GM18873 (cell line): Measurements from ENCODE around the gene CDX1.

ENCODE experiments used
- ATAC-seq: cut with Tn5 transposase; IDR thresholded peaks from one replicate; pipeline ENCODE4 v1.9.1; 2021; ENCODE audit warnings: mild to moderate bottlenecking, moderate library complexity, moderate number of reproducible peaks; ENCODE audit not compliant: unreplicated experiment, low FRiP score

CDX1 gene

DNA sequence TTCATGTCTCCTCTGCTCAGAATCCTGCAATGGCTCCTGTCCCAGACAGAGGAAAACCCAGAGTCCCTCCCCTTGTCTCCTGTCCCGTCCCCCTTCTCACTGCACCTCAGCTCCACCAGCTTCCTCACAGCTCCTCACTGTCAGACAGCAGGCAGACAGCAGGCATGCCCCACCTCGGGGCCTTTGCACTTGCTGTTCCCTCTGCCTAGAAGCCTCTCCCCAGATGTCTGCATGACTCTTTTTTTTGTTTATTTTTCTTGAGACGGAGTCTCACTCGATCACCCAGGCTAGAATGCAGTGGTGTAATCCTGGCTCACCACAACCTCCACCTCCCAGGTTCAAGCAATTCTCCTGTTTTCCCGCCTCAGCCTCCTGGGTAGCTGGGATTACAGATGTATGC is 14.4 kb downstream of the CDX1 start:
- ATAC-seq, result no peak

DNA sequence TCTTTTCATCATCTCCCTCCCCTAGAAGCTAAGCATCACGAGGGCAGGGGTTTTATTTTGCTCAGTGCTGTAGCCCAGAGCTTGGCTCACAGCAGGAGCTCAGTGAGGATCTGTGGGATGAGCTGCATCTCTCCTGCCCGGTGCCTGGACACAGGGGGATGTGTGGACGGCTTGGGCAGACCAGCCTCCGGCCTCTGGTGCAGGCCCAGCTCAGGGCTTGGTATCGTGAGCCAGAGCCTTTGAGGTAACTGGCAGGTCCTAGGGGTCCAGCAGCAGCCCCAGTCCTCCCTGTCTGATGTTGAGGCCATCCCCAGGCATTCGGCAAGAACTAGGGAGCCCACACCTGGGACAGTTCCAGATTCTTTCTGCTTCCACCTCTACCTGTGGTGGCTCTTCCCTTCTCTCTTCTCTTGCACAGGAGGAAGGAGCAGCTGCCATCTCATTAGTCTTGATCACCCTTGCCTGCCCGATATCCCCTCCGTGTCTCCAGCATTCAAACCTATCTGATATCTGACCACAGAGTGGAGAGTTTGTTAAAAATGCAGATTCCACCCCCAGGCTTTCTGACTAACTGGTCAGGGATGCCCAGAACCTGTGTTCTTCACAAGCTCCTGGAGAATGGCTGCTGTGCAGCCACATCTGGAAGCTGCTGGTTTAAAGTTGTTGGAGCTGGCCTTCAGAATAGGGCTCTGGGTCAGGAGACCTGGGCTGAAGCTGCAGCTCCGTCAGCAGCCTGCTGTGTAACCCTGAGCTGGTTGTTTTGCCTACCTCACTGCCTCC is 15.4 kb downstream of the CDX1 start:
- ATAC-seq, result no peak

DNA sequence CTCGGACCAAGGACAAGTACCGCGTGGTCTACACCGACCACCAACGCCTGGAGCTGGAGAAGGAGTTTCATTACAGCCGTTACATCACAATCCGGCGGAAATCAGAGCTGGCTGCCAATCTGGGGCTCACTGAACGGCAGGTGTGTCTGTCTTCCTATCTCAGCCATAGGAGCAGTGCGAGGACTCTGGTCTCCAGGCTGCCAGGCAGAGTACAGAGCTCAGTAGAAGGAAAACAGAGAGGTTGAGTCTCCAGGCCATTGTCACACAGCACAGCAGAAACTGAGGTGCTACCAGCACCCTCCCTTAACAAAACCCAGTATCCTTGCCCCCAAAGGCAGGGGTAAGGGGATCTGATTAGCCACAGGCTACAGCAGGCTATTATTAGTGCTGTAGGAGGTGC is 16.2 kb downstream of the CDX1 start:
- no peak for ATAC-seq

DNA sequence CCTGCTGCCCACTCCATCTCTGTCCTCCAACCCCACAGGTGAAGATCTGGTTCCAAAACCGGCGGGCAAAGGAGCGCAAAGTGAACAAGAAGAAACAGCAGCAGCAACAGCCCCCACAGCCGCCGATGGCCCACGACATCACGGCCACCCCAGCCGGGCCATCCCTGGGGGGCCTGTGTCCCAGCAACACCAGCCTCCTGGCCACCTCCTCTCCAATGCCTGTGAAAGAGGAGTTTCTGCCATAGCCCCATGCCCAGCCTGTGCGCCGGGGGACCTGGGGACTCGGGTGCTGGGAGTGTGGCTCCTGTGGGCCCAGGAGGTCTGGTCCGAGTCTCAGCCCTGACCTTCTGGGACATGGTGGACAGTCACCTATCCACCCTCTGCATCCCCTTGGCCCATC is 16.9 kb downstream of the CDX1 start:
- ATAC-seq, result no peak

DNA sequence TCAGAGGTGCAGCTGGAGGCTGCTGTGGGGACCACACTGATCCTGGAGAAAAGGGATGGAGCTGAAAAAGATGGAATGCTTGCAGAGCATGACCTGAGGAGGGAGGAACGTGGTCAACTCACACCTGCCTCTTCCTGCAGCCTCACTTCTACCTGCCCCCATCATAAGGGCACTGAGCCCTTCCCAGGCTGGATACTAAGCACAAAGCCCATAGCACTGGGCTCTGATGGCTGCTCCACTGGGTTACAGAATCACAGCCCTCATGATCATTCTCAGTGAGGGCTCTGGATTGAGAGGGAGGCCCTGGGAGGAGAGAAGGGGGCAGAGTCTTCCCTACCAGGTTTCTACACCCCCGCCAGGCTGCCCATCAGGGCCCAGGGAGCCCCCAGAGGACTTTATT is 17.4 kb downstream of the CDX1 start:
- ATAC-seq, result no peak

DNA sequence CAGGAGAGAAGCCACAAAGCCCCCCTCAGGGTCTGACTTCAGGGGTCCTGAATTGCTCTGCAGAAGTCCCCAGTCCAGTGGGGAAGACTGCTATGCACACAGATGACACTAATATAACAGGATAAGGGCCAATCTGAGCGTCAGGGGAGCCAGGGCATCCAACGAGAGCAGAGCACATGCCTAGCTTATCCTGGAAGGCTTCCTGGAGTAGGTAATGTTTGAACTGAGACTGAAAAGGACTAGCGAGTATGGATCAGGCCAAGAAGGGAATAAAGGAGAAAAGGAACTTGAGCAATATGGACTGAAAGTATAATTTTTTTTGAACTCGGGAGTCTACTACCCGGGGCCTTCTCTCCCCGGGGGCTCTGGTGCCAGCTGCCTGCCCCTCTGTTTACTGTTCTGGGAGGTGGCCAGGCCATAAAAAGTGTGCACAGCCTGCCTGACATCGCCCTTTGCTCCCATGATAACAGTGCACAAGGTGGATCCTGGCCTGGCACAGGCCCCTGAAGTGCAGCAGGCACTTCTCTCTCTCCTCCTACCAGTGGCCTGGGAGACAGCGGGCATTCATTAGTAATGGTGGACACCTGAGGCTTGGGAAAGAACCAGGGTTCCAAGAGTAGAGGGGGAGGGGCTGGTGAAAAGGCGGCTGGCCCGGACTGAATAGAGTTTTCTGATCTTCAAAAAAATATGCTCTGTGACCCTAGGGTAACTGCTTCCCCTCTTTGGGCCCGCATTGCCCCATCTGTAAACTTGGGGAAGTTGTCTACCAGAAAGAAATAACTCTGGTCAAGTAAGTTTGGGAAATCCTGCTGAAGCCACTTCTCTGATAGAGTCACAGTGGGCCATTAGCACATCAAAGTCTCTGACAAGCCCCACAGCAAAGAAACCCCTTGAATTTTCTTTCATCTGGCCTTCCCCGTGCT is 18.7 kb downstream of the CDX1 start:
- no peak for ATAC-seq

DNA sequence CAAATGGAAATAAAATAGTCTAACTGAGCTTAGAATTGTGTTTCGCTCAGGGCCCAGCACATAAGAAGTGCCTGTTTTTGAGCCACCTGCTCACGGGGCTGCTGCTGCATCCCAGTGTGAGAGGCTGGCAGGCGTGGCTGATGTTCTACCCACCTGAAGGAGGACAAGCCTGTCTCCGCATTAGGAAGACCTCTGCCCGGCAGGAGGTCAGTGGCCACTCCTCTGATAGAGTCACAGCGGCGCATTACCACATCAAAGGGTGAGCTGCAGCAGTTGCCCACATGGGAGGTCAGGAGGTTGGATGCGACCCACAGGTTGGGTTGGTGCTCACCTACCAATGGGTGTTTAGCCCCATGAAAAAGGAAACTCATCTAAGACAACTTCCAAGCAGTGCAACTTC is 19.6 kb downstream of the CDX1 start:
- no peak for ATAC-seq

DNA sequence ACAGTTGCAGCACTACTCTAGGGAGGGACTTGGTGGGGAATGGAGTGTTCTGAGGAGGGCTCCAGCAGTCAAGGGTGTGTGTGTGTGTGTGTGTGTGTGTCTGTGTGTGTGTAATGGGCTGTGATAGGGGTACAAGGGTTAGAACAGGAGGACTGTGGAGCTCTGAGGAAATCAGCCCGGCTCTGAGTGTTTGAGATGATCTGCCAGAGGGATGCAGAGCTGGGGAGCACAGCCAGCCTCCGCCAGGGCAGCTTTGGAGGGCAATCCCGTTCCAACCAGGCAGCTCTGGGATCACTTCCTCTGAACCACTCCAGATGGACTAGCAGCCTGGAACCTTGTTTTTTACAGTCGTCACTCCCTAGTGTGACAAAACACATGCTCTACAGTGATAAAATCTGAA is 20.3 kb downstream of the CDX1 start:
- no peak for ATAC-seq

DNA sequence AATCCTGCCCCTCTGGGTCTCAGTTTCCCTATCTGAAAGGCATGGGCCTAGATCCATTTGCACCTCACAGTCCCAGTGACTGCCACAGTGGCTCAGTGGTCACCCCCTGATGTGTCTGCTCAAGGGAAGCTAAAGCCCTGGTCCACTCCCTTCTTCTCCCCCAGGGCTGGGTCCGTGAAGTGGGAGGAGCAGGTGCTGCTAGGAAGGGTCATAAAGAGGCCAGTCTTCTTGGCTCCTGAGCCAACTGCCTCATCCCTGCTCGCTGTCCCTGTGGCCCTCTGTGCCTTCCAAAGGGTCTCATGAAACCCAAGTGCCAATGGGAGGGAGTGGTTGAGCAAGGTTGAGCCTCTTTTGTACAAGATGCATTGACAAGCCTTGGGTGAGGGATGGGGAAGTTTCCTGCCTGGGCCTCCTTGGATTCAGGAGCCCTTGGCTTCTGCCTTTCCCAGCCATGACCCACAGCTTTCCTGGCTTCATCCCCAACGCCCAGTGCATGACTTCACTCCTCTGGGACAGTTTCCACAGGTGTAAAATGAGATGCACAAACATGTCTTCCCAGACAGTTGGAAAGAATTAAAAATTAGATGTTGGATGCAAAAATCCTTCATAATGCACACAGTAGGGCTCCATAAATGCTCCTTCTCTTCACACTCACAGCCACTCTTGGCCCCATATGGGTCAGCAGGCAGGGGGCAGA is 21.7 kb downstream of the CDX1 start:
- no peak for ATAC-seq

DNA sequence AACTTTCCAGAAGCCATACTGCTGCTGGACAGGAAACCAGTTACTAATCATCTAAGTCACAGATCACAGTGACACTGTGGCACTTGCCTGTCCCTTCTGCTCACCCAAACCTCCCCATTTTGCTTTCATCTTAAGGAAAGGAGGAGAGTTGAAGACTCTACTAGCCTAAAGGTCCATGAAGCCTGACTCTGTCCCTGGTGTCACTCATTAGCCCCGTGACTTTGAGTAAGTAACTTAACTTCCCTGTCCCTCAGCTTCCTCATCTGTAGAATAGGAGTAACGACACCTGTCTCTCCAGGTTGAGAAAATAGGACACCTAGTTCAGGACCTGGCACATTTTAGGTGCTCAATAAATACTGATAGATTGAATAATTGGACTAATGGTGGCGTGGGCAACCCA is 22.7 kb downstream of the CDX1 start:
- ATAC-seq, result no peak

DNA sequence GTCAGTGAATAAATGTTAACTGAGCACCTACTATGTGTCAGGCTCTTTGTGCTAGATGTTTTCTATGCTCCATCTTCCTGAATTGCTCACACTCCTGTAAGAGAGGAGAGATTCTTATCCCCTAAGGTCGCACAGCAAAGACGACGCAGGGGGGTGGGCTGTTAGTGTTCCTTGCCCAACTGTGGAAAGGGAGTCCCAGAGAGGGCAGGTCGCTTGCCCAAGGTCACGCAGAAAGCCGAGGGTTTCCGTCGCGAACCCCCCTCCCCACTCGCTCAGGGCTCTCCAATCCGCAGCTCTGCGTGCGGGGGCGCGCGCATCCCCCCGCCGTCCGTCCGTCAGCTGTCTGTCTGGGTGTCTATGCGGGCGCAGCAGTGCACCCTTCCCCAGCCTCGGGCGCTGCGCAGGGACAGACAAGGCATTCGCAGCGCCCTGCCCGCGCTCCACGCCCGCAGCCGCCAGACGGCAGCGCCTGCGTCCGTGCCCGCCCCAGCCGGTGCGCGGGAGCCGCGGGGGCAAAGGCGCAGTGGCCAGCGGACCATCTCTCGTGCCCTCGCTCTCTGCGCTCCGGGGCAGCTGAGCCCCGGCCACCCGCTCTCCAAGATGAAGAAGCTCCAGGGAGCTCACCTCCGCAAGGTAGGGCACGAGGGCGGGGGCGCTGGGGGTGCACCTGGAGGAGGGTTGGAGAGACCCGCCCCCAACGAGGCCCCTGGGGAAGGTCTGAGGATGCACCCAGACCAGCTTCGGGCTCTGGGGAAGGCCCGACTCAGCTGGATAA is 23.3 kb downstream of the CDX1 start, which contains the start of gene SLC6A7:
TSS of gene SLC6A7 (plus strand) at position 335 of the 775 bp plus-strand sequence. CDS start at position 601, 266 bp downstream.
- no peak for ATAC-seq

DNA sequence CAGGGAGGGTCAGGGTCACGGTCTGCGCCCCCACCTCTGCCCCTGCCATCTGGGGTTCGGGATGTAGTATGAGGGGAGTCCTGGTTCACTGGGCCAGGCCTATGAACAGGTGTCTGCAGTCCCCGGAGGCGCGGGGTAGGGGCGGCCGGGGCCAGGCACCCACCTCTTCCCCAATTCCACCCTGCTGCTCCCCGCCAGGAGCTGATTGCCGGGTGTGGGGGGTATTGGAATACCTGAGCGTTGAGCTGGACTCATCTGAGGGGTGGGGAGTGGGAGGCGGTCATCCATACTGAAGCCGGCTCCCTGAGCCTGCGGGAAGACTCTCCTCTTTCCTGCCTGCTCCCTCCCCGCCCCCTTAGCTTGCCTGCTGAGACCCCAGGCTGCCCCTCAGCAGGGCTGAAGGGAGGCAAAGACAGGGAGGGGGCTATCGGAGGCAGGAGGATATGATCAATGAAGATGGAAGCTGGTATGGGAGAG is 24.0 kb downstream of the CDX1 start:
- no peak for ATAC-seq

DNA sequence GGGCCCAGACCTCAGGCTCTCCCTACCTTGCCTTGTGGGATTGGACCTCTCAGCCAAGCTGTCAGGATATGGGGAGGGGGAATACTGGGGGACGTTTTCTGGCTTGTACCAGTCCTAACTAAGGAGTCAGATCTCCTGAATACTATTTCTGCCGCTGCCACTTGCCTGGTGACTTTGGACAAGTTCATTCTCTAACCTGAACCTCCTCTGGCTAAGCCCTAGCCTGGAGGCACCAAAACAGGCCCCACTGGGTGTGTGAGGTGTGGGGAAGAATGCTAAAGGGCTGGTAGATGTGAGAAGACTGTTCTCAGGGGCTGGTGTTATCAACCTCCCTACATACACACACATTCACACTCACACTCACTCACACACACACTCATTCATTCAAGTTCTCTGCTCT is 24.4 kb downstream of the CDX1 start:
- no peak for ATAC-seq

DNA sequence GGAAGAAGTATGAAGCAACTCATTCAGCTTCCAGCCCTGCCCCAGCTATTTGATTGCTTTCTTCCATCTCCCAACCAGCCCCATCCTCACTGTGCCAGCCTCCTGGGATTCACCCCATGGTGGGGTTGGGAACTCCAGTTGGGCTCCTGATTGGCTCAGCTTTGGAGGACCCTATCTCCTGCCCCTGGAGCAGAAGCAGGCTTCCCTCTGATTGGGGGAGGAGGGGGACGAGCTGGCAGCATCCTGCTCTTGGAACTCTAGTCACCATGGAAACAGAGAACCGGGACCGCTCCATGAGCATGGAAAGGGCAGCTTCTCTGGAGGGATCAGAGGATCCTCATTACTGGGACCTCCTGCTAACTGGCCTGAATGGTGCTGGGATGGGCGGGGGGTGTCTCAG is 25.9 kb downstream of the CDX1 start:
- ATAC-seq, result no peak

DNA sequence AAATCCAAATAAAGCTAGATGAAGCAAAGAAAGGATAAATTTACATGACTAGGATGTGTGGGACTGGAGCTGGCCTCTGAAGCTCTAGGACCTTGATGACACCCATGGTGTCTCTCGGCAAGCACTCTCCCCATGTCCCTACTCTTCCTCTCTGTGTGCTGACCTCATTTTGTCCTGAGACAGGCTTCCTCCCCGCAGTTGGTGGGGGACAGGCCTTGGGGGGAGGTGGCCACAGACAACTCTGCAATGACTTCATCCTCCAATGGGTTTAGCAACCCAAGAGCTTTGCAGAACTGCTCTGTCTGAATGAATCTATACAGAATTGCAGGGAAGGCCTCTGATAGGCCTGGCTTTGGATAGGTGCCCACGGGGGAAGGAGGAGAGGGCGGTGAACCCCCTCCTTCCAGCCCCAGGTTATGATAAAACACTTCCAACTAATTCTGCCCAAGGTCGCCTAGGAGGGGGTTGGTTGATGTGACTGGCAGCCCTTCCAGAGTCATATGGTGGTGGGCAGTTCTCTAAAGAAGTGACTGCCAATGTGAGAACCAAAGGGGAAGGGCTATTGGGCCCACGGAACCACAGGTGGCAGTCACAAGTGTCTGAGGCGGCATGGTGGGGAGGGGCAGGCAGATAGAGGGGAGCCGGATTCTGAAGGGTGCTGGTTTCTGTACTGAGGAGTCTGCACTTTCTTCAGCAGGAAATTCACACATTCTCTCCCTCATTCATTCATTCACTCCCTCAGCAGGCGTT is 29.3 kb downstream of the CDX1 start:
- no peak for ATAC-seq

DNA sequence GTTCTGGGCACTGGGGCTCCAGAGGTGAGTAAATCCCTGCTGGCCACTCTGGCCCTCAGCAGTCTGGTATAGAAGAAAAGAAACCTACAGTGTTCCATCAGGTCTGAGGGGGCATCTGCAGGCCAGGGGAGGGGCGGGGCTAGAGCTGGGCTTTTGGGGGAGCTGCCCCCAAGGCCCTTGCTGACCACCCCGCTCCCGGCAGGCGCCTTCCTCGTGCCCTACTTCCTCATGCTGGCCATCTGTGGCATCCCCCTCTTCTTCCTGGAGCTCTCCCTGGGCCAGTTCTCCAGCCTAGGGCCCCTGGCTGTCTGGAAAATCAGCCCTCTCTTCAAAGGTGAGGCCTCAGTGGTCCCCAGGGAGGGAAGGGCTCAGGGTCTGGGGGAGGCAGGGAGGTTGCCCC is 29.9 kb downstream of the CDX1 start:
- ATAC-seq, result no peak

DNA sequence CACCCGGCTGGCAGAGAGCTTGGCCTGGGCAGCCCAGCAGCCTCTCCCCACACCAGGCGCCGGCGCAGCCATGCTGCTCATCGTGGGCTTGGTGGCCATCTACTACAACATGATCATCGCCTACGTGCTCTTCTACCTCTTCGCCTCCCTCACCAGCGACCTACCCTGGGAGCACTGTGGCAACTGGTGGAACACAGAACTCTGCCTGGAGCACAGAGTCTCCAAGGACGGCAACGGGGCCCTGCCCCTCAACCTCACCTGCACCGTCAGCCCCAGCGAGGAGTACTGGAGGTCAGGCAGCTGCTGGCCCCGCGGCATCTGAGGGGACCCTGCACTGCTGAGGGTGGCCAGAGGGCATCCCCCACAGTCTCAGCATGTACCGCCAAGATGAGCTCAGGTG is 30.4 kb downstream of the CDX1 start:
- no peak for ATAC-seq

DNA sequence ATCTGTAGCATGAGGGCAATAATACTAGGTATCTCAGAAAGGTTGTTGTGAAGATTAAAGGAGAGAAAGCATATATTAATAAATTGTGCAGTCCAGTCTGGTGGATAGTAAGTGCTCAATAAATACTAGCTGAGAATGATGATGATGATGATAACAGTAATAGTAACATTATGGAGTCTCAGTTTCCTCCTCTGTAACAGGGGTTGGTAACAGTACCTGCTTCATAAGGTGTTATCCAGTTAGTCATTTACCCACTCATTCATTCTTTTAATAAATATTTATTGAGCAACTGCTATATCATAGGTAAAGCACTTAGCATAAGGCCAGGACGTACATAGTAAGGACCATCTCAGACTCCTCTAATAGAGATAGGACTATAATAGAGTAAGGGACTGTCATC is 30.9 kb downstream of the CDX1 start:
- ATAC-seq, result no peak

DNA sequence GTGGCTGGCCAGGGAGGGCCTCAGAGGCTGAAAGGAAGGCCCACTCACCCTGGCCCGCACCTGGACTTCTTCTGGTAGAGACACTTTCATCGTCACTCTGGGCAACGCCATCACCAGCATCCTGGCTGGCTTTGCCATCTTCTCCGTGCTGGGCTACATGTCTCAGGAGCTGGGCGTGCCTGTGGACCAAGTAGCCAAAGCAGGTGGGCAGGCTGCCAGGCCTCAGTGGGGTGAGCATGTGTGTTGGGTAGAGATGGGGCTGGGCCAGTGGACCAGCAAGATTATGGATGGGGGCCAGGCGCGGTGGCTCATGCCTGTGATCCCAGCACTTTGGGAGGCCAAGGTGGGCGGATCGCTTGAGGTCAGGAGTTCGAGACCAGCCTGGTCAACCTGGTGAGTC is 35.9 kb downstream of the CDX1 start:
- ATAC-seq, result no peak
